RKO (cell line): Measurements from ENCODE around the gene THUMPD3.

Experiments
- DNase-seq: peaks from one replicate; pipeline ENCODE4 v3.0.0-alpha.2; 2016; ENCODE audit warnings: low spot score

The THUMPD3 gene

GRCh38 chr3:9397906-9398699 is 35.2 kb downstream of the THUMPD3 start:
- peak; percentile 61 for DNase-seq

DNA sequence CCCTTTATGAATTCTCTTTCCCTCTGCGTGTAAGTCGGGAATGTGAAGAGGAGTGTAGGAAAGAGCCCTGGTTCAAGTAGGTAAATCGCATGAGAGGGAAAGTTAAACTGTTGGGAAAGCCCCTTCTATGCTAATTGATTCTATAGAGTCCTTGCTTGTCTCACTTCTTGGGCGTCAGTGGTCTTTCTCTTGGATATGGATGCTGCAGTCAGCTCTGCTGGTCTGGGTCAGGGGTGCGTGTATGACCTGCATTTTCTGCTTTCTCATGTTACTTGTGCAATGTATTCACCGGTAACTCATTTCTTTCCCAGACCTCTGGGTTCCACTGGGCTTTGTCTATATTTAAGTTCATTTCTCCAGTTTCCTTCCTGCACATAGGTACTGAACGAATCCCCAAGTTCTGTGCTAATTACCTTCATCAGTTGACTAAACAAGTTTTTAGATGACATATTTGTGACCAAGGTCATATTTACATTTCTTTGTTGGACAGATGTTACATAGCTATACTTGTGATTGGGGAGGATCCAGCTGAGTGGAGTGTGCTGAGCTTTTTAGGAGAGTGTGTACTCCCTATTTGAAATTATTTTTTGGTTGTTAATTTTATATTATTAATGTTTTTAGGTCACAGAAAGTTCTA is 36.0 kb downstream of the THUMPD3 start:
- peak; percentile 73 for DNase-seq

- peak; percentile 45 for DNase-seq
Measured at GRCh38 chr3:9399337-9399703, 36.5 kb downstream of the THUMPD3 start.

GRCh38 chr3:9399746-9400145 is 36.9 kb downstream of the THUMPD3 start:
- DNase-seq: peak; percentile 96

- peak; percentile 58 for DNase-seq
Measured at GRCh38 chr3:9400616-9401015, 37.8 kb downstream of the THUMPD3 start.

DNA sequence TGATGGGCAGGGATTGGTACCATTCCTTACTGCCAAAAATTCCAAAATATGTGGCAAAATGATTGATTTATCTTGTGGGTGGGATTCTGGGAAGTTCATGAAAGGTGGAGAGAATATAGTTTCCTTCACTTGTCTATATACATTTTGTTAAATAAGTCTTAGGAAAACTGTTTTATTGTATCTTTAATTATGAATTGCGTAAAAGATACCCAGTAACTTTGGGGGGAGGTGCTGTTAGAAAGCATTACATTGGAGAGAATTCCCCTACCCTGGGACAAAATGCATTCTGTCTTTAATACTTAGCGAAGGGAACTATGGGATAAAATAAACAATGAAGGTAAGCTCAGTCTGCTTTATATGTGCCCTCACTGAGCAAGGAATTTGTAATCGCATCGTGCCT is 39.1 kb downstream of the THUMPD3 start:
- no peak for DNase-seq

DNA sequence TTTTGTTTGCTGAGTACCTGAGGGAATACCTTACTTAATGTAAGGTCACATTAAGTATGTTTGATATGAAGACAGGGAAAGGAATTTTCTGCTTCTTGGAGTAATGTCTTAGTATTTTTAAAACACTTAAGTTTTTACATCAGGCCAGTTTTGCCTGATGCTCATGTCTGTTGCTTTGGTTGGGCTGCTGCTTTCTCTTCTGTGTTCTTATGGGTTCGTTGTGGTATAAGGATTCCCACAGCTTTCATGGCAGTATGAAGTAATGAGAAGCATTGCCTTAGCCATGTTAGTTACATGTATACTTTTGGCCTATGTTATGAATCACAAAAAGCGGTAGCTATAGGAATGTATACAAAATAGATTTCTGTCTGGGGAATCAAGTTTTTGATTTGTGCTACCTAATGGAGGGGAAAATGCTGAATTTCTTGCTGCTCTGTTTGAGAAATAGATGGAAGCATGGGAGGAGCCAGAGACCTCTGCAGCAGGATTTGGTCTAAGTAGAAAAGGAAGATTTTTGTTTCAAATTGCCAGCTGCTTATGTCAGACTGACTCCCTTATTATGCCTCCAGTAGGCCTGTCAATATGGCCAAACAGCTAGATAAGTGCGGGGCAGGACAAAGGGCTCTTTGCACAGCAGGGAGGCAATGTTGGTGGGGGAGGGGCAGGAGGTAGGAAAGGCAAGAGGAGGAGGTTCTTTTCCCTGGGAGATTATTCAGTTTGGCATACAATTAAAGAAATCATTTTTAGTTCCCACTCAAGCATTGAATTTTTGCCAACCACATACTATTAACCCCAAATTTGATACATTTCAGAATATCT is 39.8 kb downstream of the THUMPD3 start:
- no peak for DNase-seq

DNA sequence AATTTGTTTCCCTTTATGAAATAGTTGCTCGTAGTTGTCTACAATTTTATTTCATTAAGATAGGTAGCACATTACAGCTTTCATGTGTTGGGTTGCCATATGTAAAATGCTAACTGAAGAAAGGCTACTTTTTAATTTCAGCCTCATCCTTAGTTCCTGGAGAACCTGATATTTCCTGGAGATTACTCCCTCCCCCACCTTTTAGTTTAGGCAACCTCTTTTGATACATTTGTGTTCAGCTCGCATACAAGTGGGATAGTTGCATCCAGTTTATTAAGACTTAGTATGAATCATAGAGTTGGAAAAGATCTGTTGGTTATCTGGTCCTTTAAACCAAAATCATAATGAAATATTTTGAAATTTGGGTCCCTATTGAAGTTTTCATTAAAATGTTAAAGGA is 40.6 kb downstream of the THUMPD3 start:
- no peak for DNase-seq

- DNase-seq: no peak
Measured at GRCh38 chr3:9404680-9405079, 41.8 kb downstream of the THUMPD3 start.

- no peak for DNase-seq
Measured at GRCh38 chr3:9405756-9406155, 42.9 kb downstream of the THUMPD3 start.

DNA sequence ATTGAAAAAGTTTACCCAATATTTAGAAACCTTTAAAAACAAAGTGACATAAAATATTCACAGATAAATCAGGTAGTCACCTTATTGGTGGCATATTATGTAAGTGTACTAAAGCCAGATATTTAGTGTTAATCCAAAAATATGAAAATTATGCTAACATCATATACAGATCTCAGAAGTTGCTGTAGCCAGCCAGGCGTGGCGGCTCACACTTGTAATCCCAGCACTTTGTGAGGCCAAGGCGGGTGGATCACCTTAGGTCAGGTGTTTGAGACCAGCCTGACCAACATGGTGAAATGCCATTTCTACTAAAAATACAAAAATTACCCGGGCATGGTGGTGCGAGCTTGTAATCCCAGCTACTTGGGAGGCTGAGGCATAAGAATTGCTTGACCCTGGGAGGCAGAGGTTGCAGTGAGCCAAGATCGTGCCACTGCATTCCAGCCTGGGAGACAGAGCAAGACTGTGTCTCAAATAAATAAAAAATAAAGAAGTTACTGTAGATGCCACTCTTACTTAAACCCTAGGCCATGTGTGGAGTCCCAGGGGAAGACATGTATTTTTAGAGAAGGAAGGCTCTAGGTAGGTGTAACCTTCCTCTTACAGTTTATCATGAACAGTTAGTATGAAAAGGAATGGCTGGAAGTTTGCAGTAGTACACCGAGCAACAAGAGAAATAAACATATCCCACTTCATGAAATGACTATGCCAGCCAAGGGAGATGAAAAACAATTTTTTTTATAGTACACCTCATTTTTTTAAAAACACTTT is 44.2 kb downstream of the THUMPD3 start:
- no peak for DNase-seq

DNA sequence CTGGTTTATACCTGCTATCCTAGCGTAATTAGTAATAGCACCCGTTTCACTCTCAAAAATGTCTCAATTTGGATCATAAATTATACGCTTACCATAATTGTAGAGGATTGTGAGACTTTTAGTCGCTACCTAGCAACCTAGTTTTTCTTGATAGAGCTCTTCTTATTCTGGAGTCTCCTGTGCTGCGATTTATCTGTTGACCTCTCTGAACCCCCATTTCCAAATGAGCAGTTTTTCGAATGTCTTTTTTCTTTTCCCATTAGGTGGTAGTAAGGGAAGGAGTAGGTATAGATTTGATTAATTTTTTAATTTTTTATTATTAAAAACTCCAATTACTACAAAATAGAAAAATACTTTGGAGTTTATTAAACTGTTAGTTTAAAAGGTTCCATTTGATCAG is 45.2 kb downstream of the THUMPD3 start:
- DNase-seq: no peak

- no peak for DNase-seq
Measured at GRCh38 chr3:9408546-9408945, 45.7 kb downstream of the THUMPD3 start.

DNA sequence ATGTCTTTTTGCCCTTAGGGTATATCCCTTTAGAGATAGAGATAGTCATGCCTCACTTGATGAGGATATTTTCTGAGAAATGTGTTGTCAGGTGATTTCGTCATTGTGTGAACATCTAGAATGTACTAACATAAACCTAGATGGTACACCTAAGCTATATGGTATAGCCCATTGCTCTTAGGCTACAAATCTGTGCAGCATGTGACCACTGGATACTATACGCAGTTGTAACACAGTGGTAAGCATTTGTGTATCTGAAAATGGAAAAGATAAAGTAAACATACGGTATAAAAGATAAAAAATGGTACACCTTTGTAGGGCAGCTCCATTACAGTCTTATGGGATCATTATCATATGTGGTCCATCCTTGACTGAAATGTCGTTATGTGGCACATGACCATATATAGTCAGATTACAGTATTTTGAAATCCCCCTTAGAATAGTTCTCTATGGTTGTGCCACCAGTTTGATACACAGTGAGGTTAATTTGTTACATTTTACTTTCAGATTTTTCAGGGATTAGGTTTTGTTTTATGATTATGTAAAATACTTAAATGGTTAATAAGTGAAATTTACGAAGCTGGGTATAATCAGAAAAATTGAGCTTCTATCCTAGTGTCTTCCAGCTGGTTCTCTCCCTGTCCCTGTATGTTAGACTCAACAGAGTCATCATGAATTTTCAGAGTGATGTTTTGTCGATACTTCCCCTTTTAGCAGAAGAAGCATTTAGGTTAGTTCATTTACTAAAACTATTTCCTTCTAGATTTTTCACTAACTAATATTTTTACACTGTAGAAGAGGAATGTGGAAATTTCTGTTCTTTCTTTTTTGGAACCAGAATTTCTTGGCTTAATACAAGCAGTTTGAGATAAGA is 47.4 kb downstream of the THUMPD3 start:
- no peak for DNase-seq

- DNase-seq: no peak
Measured at GRCh38 chr3:9411302-9411701, 48.4 kb downstream of the THUMPD3 start.

- no peak for DNase-seq
Measured at GRCh38 chr3:9412293-9412692, 49.4 kb downstream of the THUMPD3 start.

GRCh38 chr3:9414826-9415225 is 52.0 kb downstream of the THUMPD3 start:
- no peak for DNase-seq

DNA sequence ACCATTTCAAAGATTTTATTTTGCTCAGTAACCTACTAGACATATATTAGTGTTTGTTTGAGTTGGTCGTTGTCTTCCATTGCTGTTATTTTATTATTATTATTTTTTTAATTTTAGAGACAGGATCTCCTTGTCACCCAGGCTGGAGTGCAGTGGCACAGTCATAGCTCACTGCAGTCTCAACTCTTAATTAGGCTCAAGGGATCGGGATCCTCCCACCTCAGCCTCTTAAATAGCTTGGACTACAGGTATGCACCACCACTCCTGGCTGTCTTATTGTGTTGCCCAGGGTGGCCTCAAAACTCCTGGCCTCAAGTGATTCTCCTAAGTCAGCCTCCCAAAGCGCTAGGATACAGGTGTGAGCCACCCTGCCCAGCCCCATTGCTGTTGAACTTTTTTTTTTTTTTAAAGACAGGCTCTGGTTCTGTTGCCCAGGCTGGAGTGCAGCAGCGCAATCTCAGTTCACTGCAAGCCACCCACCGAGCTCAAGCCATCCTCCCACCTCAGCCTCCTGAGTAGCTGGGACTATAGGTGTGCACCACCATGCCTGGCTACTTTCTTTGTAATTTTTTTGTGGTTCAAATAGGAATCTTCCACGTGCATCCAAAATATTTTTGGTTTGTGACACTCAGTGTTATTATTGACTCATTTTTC is 52.8 kb downstream of the THUMPD3 start:
- no peak for DNase-seq

GRCh38 chr3:9416139-9416780 is 53.4 kb downstream of the THUMPD3 start:
- DNase-seq: no peak
